Neural progenitor cell (in vitro differentiated cells): ENCODE results near the gene ARHGEF4. TPM values are rescaled to one million over a fixed set of nuclear protein-coding genes. Genes with fewer than 3 reads are reported as not detected.

Source experiments
- DNase-seq: peaks from one replicate; pipeline ENCODE4 v3.0.0-alpha.2; 2016; ENCODE audit warnings: low spot score
- H2AFZ ChIP-seq: fragments of 200-600 bp; sonication (generic); replicated peaks from 2 replicates; pipeline ENCODE4 v1.6.1; 2016; ENCODE audit warnings: antibody characterized with exemption
- H3F3A ChIP-seq: fragments of 200-600 bp; sonication (generic); 2 replicates; pipeline ENCODE4 v1.6.1; 2016; ENCODE audit warnings: antibody characterized with exemption, low read depth
- H3K27ac ChIP-seq: fragments of 200-600 bp; sonication (generic); 2 replicates; pipeline ENCODE4 v1.5.1; 2016; ENCODE audit warnings: mild to moderate bottlenecking
- H3K27me3 ChIP-seq: fragments of 200-600 bp; sonication (generic); 2 replicates; pipeline ENCODE4 v1.6.1; 2016; ENCODE audit warnings: mild to moderate bottlenecking, moderate library complexity
- H3K36me3 ChIP-seq: fragments of 200-600 bp; sonication (generic); 2 replicates; pipeline ENCODE4 v1.5.1; 2016
- H3K4me1 ChIP-seq: fragments of 200-600 bp; sonication (generic); 2 replicates; pipeline ENCODE4 v1.6.1; 2016; ENCODE audit warnings: mixed run types
- H3K4me2 ChIP-seq: fragments of 200-600 bp; sonication (generic); 2 replicates; pipeline ENCODE4 v1.6.1; 2016
- H3K4me3 ChIP-seq: fragments of 200-600 bp; sonication (generic); 2 replicates; pipeline ENCODE4 v1.5.1; 2016
- H3K79me2 ChIP-seq: fragments of 200-600 bp; sonication (generic); 2 replicates; pipeline ENCODE4 v1.6.1; 2016; ENCODE audit warnings: low read depth
- H3K9ac ChIP-seq: fragments of 200-600 bp; sonication (generic); 2 replicates; pipeline ENCODE4 v1.6.1; 2016
- H3K9me3 ChIP-seq: fragments of 200-600 bp; sonication (generic); 2 replicates; pipeline ENCODE4 v1.5.1; 2016; ENCODE audit warnings: low read depth
- H4K20me1 ChIP-seq: fragments of 200-600 bp; sonication (generic); 2 replicates; pipeline ENCODE4 v1.6.1; 2016; ENCODE audit warnings: low read depth
- H3K27ac Mint-ChIP-seq: 3 replicates; pipeline ENCODE4 v1.8.0; 2021; ENCODE audit warnings: mixed read lengths
- H3K27me3 Mint-ChIP-seq: 2 replicates; pipeline ENCODE4 v1.8.0; 2022; ENCODE audit warnings: low read depth, mild to moderate bottlenecking, inconsistent platforms, moderate library complexity, mixed read lengths; ENCODE audit not compliant: insufficient read depth
- H3K36me3 Mint-ChIP-seq: 3 replicates; pipeline ENCODE4 v1.8.0; 2021; ENCODE audit warnings: mixed read lengths
- H3K4me1 Mint-ChIP-seq: 3 replicates; pipeline ENCODE4 v1.8.0; 2021; ENCODE audit warnings: mixed read lengths
- H3K4me3 Mint-ChIP-seq: 3 replicates; pipeline ENCODE4 v1.8.0; 2021; ENCODE audit warnings: mild to moderate bottlenecking, moderate library complexity, mixed read lengths
- H3K9me3 Mint-ChIP-seq: 3 replicates; pipeline ENCODE4 v1.8.0; 2020; ENCODE audit warnings: mixed read lengths
- EZH2 ChIP-seq: fragments of 200-600 bp; sonication (generic); IDR thresholded peaks from 2 replicates; pipeline ENCODE4 v1.6.1; 2017; ENCODE audit warnings: antibody characterized with exemption, mild to moderate bottlenecking, moderate library complexity
- EZH2phosphoT487 ChIP-seq: fragments of 200-600 bp; sonication (generic); IDR thresholded peaks from 2 replicates; pipeline ENCODE4 v1.6.1; 2017; ENCODE audit warnings: antibody characterized with exemption
- total RNA-seq: library from RNA; depleted of rRNA; stranded (reverse); fragments of >200 nt; gene quantifications from 2 replicates; pipeline ENCODE4 v1.2.3, GENCODE V29; 2015; ENCODE audit warnings: low replicate concordance
- TF ChIP-seq, protein P1 (sequence below): fragments of 200-600 bp; sonication (generic); IDR thresholded peaks from 2 replicates; pipeline ENCODE4 v1.5.1; 2017; ENCODE audit warnings: antibody characterized with exemption, mild to moderate bottlenecking

ARHGEF4 gene
- total RNA-seq, 1 donor from 2014 or later: 22.8 TPM

DNA sequence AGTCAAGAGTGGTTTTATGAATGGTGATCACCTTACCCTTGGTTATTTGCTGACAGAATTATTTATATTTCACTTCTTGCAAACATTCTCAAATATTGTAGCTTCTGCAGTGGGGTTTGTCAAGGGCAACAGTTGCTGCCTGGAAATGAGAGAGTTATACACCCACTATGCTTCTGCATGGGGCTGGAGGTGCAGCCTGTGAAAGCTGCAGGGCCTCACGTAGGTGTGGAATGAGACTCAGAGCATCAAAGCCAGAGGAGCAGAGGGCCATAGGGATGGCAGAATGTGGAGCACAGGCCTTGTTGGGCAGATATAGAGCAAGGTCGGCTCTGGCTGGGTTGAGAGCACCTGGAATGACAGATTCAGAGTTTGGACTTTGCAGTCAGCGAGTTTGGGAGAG lies 128.2 kb downstream of the ARHGEF4 start:
- DNase-seq: no peak
- Histone ChIP-seq H3K4me2 (peak overlapping the region; percentile 88), H3K27me3 (peaks cover 64% of the 10 kb centered on the region), H4K20me1 (peaks cover 46% of the 10 kb centered on the region), H3K4me1 (peaks cover 47% of the 10 kb centered on the region), H3K9ac (no peak overlapping the region), H3K4me3 (no peak overlapping the region), H3K27ac (no peak overlapping the region), H3K9me3 (no peaks in the 10 kb centered on the region), H3F3A (peaks cover 45% of the 10 kb centered on the region), H2AFZ (no peak overlapping the region), H3K79me2 (no peaks in the 10 kb centered on the region), H3K36me3 (no peaks in the 10 kb centered on the region)
- Mint-ChIP-seq H3K4me3 (peak overlapping the region; percentile 90), H3K4me1 (peaks cover 43% of the 10 kb centered on the region), H3K36me3 (no peaks in the 10 kb centered on the region), H3K27ac (no peak overlapping the region), H3K9me3 (no peaks in the 10 kb centered on the region), H3K27me3 (peaks cover 48% of the 10 kb centered on the region)
- no peak for TF ChIP-seq EZH2

GRCh38 chr2:130966149-130966774 lies 129.5 kb downstream of the ARHGEF4 start:
- Histone ChIP-seq H3K79me2 (no peaks in the 10 kb centered on the region), H3K4me2 (peak overlapping the region; percentile 88), H2AFZ (no peak overlapping the region), H3K27me3 (peaks cover 51% of the 10 kb centered on the region), H3K27ac (peak overlapping the region; percentile 88), H3K9ac (no peak overlapping the region), H3K36me3 (no peaks in the 10 kb centered on the region), H4K20me1 (peaks cover 46% of the 10 kb centered on the region), H3K9me3 (no peaks in the 10 kb centered on the region), H3F3A (peaks cover 45% of the 10 kb centered on the region), H3K4me1 (peaks cover 47% of the 10 kb centered on the region), H3K4me3 (peak overlapping the region; percentile 30)
- Mint-ChIP-seq H3K27ac (peak overlapping the region; percentile 75), H3K27me3 (peaks cover 45% of the 10 kb centered on the region), H3K4me1 (peaks cover 43% of the 10 kb centered on the region), H3K36me3 (no peaks in the 10 kb centered on the region), H3K9me3 (no peaks in the 10 kb centered on the region), H3K4me3 (peak overlapping the region; percentile 67)
- TF ChIP-seq, protein P1, sequence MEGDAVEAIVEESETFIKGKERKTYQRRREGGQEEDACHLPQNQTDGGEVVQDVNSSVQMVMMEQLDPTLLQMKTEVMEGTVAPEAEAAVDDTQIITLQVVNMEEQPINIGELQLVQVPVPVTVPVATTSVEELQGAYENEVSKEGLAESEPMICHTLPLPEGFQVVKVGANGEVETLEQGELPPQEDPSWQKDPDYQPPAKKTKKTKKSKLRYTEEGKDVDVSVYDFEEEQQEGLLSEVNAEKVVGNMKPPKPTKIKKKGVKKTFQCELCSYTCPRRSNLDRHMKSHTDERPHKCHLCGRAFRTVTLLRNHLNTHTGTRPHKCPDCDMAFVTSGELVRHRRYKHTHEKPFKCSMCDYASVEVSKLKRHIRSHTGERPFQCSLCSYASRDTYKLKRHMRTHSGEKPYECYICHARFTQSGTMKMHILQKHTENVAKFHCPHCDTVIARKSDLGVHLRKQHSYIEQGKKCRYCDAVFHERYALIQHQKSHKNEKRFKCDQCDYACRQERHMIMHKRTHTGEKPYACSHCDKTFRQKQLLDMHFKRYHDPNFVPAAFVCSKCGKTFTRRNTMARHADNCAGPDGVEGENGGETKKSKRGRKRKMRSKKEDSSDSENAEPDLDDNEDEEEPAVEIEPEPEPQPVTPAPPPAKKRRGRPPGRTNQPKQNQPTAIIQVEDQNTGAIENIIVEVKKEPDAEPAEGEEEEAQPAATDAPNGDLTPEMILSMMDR: no peak
- TF ChIP-seq EZH2phosphoT487 (no peak), EZH2 (no peak)
- no peak for DNase-seq

GRCh38 chr2:130966775-130967490 lies 130.2 kb downstream of the ARHGEF4 start:
- H3K27me3 Mint-ChIP-seq: peaks cover 38% of the 10 kb centered on the region
- H3K27me3 ChIP-seq: peaks cover 44% of the 10 kb centered on the region

More at GRCh38 chr2:130966775-130967490, 130.2 kb downstream of the ARHGEF4 start:
- peak overlapping the region; percentile 92 for H3K27ac ChIP-seq
- no peaks in the 10 kb centered on the region for H3K36me3 ChIP-seq
- H3K4me2 ChIP-seq: peak overlapping the region; percentile 88
- TF ChIP-seq, protein P1: no peak
- TF ChIP-seq EZH2phosphoT487: peak; percentile 85
- TF ChIP-seq EZH2: no peak
- peak overlapping the region; percentile 67 for H3K4me3 Mint-ChIP-seq
- peak overlapping the region; percentile 30 for H3K4me3 ChIP-seq
- H3K9me3 Mint-ChIP-seq: no peaks in the 10 kb centered on the region
- no peaks in the 10 kb centered on the region for H3K36me3 Mint-ChIP-seq
- H2AFZ ChIP-seq: no peak overlapping the region
- H3K4me1 Mint-ChIP-seq: peaks cover 43% of the 10 kb centered on the region
- peak overlapping the region; percentile 51 for H3K27ac Mint-ChIP-seq
- H3K4me1 ChIP-seq: peaks cover 47% of the 10 kb centered on the region
- H3K9me3 ChIP-seq: no peaks in the 10 kb centered on the region
- peaks cover 45% of the 10 kb centered on the region for H3F3A ChIP-seq
- no peak overlapping the region for H3K9ac ChIP-seq
- peaks cover 46% of the 10 kb centered on the region for H4K20me1 ChIP-seq
- peak; percentile 92 for DNase-seq
- no peaks in the 10 kb centered on the region for H3K79me2 ChIP-seq
